Right lobe of liver (tissue), 6 donors: Measurements from ENCODE around the gene ROM1. TPM values are rescaled to one million over a fixed set of nuclear protein-coding genes. Genes with fewer than 3 reads are reported as not detected.
A peak's percentile ranks its signal among the peaks of the same experiment; 100 is the strongest.
"Not testable (repeated sequence)": the region's sequence is repeated elsewhere in the genome, so short reads cannot be mapped to it uniquely, and the experiment has no call there.

Experiments
- ATAC-seq, 4 donors: fragments of 200-7000 bp; cut with Tn5 transposase; one replicate each; pipeline ENCODE4 v1.9.1; 2020; ENCODE audit warnings: mild to moderate bottlenecking in 4 of 4, moderate library complexity in 4 of 4
- DNase-seq, 3 donors: peaks; one replicate each; pipeline ENCODE4 v3.0.0-alpha.2; 2020
- H3K27ac ChIP-seq, 3 donors: fragments of 200-600 bp; one replicate each; pipeline ENCODE4 v1.8.0; 2022
- H3K27me3 ChIP-seq, 2 donors: fragments of 200-600 bp; one replicate each; pipeline ENCODE4 v1.8.0; 2022
- H3K36me3 ChIP-seq, 4 donors: fragments of 200-600 bp; sonication (generic) in 1 of 4; one replicate each; pipeline versions ENCODE4 v1.5.1 to v1.8.0; 2017 to 2022; ENCODE audit warnings: control low read depth in 1 of 4
- H3K4me1 ChIP-seq, 4 donors: fragments of 200-600 bp; sonication (generic) in 1 of 4; one replicate each; pipeline versions ENCODE4 v1.5.1 to v1.8.0; 2017 to 2022; ENCODE audit warnings: control low read depth in 1 of 4
- H3K4me3 ChIP-seq, 3 donors: fragments of 200-600 bp; one replicate each; pipeline ENCODE4 v1.8.0; 2022
- H3K9me3 ChIP-seq, 4 donors: fragments of 200-600 bp; sonication (generic) in 1 of 4; one replicate each; pipeline versions ENCODE4 v1.5.1 to v1.8.0; 2017 to 2022; ENCODE audit warnings: control low read depth in 1 of 4
- CTCF ChIP-seq, 4 donors: fragments of 200-600 bp in 3 of 4; fragments of 450-650 bp in 1 of 4; IDR thresholded peaks; one replicate each; pipeline versions ENCODE4 v1.5.1 to v1.8.0; 2016 to 2022; ENCODE audit warnings: antibody characterized with exemption in 4 of 4, mild to moderate bottlenecking in 2 of 4
- POLR2A ChIP-seq: fragments of 450-650 bp; IDR thresholded peaks from one replicate; pipeline ENCODE4 v1.6.1; 2017; ENCODE audit warnings: antibody characterized with exemption, mild to moderate bottlenecking
- WGBS: methylation state at CpG from one replicate; pipeline ENCODE4 v1.1.6; 2018; ENCODE audit warnings: low coverage, low lambda C conversion rate; ENCODE audit not compliant: insufficient coverage; ENCODE audit errors: missing lambda C conversion rate; 5-methylcytosine and 5-hydroxymethylcytosine counted together
- intact Hi-C, 2 donors: fragments of 100-400 bp; cut with DNase I; formaldehyde crosslinking; loops; one replicate each; pipeline versions ENCODE4 v1.11.2 to v1.14.1; 2022
- total RNA-seq, 6 experiments: library from RNA; depleted of rRNA in 2 of 6; stranded (reverse); fragments of >200 nt in 2 of 6; fragmentation: NEBNext Ultra II Directional in 3 of 6; extraction: Animal tissue kit (Norgen Biotek cat#: 25700) in 3 of 6; gene quantifications; one replicate each; pipeline versions ENCODE4 v1.1.0 to v1.2.4, GENCODE V29; 2016 to 2023
- donor health status: DM: no; HTN: yes; CAD: no.
- donor health status: DM: no; HTN: no; CAD: no.
- donor health status: DM: no; HTN: no; CAD: no.
- donor health status: DM: no; HTN: yes; CAD: no.
- donor health status: DM: no; HTN: yes; CAD: no.

ROM1 gene
- total RNA-seq, 6 experiments from 2014 or later, result 1.1 to 2.9 (median 1.2) TPM

- no peak for DNase-seq
- 80% methylated on average over 3 of the region's 6 CpGs for WGBS
- intact Hi-C loops, result no loop called here
- no peaks in the 10 kb centered on the region for H3K9me3 ChIP-seq
- peaks cover 0 to 25% (median 9%) of the 10 kb centered on the region in 4 donors for H3K36me3 ChIP-seq
- peaks cover 0 to 28% (median 8%) of the 10 kb centered on the region in 4 donors for H3K4me1 ChIP-seq
- TF ChIP-seq POLR2A (no peak), CTCF (IDR thresholded peaks at IDR 0.05) (no peak)
- ATAC-seq, result no peak
- H3K27me3 ChIP-seq, result no peaks in the 10 kb centered on the region
- no peak overlapping the region for H3K4me3 ChIP-seq
- H3K27ac ChIP-seq, result no peak overlapping the region
These were observed 34.5 kb downstream of the ROM1 start for GRCh38 chr11:62647609-62648005.

- peaks cover 0 to 18% (median 5%) of the 10 kb centered on the region in 4 donors for H3K36me3 ChIP-seq
- no peak for ATAC-seq
- no peak for DNase-seq
- peaks cover 0 to 29% (median 8%) of the 10 kb centered on the region in 4 donors for H3K4me1 ChIP-seq
- 89% methylated on average over 6 of the region's 24 CpGs for WGBS
- H3K9me3 ChIP-seq, result no peaks in the 10 kb centered on the region
- H3K4me3 ChIP-seq, result no peak overlapping the region
- H3K27ac ChIP-seq, result no peak overlapping the region
- TF ChIP-seq POLR2A (no peak), CTCF (IDR thresholded peaks at IDR 0.05) (no peak)
- intact Hi-C loops, result no loop called here
- no peaks in the 10 kb centered on the region for H3K27me3 ChIP-seq
These were observed 35.3 kb downstream of the ROM1 start for GRCh38 chr11:62648185-62648966.

GRCh38 chr11:62648967-62649364 is 35.9 kb downstream of the ROM1 start:
- TF ChIP-seq POLR2A, result no peak
- Histone ChIP-seq H3K9me3 (no peaks in the 10 kb centered on the region), H3K4me3 (no peak overlapping the region), H3K27ac (no peak overlapping the region), H3K27me3 (no peaks in the 10 kb centered on the region), H3K36me3 (peaks cover 0 to 13% (median 5%) of the 10 kb centered on the region in 4 donors), H3K4me1 (peaks cover 0 to 29% (median 8%) of the 10 kb centered on the region in 4 donors)
- DNase-seq (peak in 1 of 3 donors; percentile 19), ATAC-seq (no peak)
- WGBS, result 75% methylated on average over 2 of the region's 11 CpGs
- intact Hi-C loops, result no loop called here

- peaks cover 0 to 13% (median 5%) of the 10 kb centered on the region in 4 donors for H3K36me3 ChIP-seq
- no peak overlapping the region for H3K27ac ChIP-seq
- peaks cover 0 to 29% (median 8%) of the 10 kb centered on the region in 4 donors for H3K4me1 ChIP-seq
- 57% methylated on average over 2 of the region's 11 CpGs for WGBS
- TF ChIP-seq POLR2A, result no peak
- TF ChIP-seq CTCF (IDR thresholded peaks at IDR 0.05), result no peak
- H3K9me3 ChIP-seq, result no peaks in the 10 kb centered on the region
- H3K27me3 ChIP-seq, result no peaks in the 10 kb centered on the region
- H3K4me3 ChIP-seq, result no peak overlapping the region
- intact Hi-C loops, result no loop called here
- ATAC-seq (no peak), DNase-seq (no peak)
These were observed 36.4 kb downstream of the ROM1 start for GRCh38 chr11:62649486-62649885.

- H3K4me3 ChIP-seq, DNase-seq, intact Hi-C loops, ATAC-seq, H3K27me3 ChIP-seq, H3K27ac ChIP-seq, H3K9me3 ChIP-seq: not testable (repeated sequence)
- Histone ChIP-seq H3K4me1 (peaks cover 0 to 25% (median 5%) of the 10 kb centered on the region in 4 donors), H3K36me3 (peaks cover 0 to 13% (median 5%) of the 10 kb centered on the region in 4 donors)
- WGBS, result 97% methylated on average over 3 of the region's 12 CpGs
These were observed 37.2 kb downstream of the ROM1 start for GRCh38 chr11:62650283-62650682.
